HG02938 (cell line): ENCODE results near the gene CACNG3.
"Not testable (repeated sequence)": the region's sequence is repeated elsewhere in the genome, so short reads cannot be mapped to it uniquely, and the experiment has no call there.

Experiments
- ATAC-seq: cut with Tn5 transposase; IDR thresholded peaks from one replicate; pipeline ENCODE4 v1.9.1; 2021; ENCODE audit warnings: mild to moderate bottlenecking, moderate library complexity; ENCODE audit not compliant: unreplicated experiment

The CACNG3 gene

GRCh38 chr16:24328835-24329452, 72.8 kb downstream of the CACNG3 start:
- no peak for ATAC-seq

GRCh38 chr16:24332178-24332577, 76.0 kb downstream of the CACNG3 start:
- ATAC-seq: no peak

- no peak for ATAC-seq
Measured at GRCh38 chr16:24332582-24333090, 76.5 kb downstream of the CACNG3 start.

GRCh38 chr16:24336491-24336890, 80.4 kb downstream of the CACNG3 start:
- ATAC-seq: no peak

DNA sequence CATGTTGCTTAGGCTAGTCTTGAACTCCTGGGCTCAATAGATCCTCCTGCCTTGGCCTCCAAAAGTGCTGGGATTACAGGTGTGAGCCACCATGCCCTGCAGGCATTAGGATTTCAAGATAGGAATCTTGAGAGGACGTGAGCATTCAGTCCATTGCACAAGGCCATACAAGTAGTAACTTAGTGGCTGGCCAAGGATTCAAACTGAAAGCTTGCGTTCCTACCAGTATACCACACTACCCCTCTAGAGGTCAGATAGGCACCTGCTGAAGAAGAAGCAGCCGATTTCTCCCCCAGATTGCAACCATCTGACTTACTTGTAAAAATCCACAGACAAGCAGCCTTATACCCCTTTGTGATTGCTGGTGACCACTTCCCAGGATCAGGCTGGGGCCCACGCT, 80.9 kb downstream of the CACNG3 start:
- ATAC-seq: no peak

DNA sequence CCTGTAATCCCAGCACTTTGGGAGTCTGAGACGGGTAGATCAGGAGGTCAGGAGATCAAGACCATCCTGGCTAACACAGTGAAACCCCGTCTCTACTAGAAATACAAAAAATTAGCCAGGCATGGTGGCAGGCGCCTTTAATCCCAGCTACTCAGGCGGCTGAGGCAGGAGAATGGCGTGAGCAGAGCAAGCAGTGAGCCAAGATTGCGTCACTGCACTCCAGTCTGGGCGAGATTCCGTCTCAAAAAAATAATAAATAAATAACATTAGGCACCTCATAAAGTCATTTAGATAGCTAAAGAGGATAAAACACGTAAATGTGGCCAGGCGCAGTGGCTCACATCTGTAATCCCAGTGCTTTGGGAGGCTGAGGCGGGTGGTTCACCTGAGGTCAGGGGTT, 87.7 kb downstream of the CACNG3 start:
- ATAC-seq: not testable (repeated sequence)

- no peak for ATAC-seq
Measured at GRCh38 chr16:24344784-24345183, 88.6 kb downstream of the CACNG3 start.

DNA sequence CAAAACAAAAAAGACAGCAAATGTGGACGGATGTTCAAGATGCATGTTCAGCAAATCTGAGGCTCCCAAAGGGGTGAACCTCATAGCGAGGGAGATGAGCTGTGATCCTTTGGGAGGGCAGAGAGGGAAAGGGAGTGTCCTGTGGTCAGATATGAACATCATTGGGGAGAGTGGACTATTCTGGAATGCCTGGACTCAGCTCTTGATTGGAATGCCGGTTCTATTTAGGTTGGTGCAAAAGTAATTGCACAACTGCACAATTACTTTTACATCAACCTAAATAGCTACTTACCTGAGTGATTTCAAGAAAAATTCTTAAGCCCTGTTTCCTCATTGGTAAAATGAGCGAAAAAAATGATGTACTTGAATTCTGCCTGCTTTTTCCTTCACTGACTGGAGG, 89.6 kb downstream of the CACNG3 start:
- ATAC-seq: no peak

DNA sequence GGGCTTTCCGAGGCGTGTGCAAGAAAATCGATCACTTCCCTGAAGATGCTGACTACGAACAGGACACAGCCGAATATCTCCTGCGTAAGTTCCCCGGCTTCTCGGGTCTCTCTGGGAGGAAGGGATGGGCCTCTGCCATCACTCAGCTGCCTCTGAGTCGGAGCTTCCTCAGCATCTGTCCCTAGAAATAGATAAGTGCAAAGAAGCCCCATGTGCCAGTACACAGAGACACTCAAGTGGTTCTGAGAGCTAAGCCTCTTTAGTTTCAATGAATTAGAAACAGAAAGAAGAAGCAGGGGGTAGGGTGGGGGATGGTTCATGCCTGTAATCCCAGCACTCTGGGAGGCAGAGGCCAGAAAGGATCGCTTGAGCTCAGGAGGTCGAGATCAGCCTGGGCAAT, 90.6 kb downstream of the CACNG3 start:
- ATAC-seq: no peak

GRCh38 chr16:24347556-24347955, 91.4 kb downstream of the CACNG3 start:
- ATAC-seq: no peak

GRCh38 chr16:24348545-24349290, 92.6 kb downstream of the CACNG3 start:
- no peak for ATAC-seq

- no peak for ATAC-seq
Measured at GRCh38 chr16:24349320-24349719, 93.2 kb downstream of the CACNG3 start.

DNA sequence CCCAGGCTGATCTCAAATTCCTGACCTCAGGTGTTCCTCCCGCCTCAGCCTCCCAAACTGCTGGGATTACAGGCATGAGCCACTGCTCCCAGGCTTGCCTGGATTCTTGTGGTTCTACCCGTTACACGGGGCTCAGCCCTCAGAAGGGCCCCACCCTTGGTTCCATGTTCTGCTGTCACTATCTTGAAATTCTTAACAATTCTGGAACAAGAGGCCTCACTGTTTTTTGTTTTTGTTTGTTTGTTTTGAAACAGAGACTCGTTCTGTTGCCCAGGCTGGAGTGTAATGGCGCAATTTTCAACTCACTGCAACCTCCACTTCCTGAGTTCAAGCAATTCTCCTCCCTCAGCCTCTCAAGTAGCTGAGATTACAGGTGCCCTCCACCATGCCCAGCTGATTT, 96.6 kb downstream of the CACNG3 start:
- ATAC-seq: no peak

GRCh38 chr16:24353622-24354021, 97.5 kb downstream of the CACNG3 start:
- no peak for ATAC-seq

DNA sequence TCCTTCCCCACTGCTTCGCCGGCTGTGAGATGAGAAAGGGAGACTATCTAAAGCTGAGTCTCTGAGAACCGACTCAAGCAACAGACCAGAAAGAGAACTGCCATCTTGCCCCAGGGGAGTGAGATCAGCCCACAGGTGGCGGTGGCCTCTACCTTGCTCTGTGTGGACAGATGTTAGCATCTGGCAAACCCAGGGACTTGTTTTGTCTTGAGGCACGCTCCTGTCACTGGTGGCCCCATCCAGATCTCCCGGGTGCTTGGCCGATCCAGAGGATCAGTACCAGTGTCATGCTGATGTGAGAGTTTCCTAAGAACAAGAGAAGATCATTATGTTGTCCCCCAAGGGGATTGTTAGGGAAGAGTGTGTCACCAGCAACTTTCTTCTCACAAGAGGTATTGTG, 101.4 kb downstream of the CACNG3 start:
- ATAC-seq: no peak

- no peak for ATAC-seq
Measured at GRCh38 chr16:24358117-24358516, 102.0 kb downstream of the CACNG3 start.

DNA sequence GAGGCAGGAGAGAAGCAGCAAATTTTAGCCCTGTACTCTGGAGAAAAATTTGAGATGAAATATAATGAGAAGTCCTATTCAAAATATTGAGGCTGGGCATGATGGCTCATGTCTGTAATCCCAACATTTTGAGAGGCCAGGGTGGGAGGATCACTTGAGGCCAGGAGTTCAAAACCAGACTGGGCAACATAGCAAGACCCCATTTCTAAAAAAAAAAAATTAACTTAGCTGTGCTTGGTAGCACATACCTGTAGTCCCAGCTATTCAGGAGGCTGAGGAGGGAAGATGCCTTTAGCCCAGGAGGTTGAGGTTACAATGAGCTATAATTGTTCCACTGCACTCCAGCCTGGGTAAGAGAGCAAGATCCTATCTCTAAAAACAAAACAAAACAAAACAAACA, 103.4 kb downstream of the CACNG3 start:
- ATAC-seq: no peak

DNA sequence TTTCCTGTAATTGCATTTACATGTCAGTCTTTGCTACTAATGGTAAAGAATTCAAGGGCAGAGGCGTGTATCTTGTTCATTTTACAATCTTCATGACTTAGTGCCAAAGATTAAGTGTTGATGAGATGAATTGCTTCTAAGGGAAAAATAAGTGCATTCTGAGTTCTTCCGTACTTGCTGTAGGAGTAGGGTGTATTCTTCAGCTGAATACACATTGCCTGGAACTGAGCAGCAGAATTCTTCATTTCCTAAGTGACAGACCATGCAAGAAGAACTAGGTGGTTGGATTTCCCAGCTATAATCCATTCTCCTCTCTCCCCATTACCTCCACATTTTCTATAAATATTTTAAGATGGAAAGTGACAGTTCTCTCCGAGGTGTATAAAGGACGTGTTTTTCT, 104.8 kb downstream of the CACNG3 start:
- ATAC-seq: no peak

GRCh38 chr16:24364596-24364995, 108.5 kb downstream of the CACNG3 start:
- no peak for ATAC-seq

GRCh38 chr16:24367186-24367710, 111.1 kb downstream of the CACNG3 start:
- ATAC-seq: no peak

DNA sequence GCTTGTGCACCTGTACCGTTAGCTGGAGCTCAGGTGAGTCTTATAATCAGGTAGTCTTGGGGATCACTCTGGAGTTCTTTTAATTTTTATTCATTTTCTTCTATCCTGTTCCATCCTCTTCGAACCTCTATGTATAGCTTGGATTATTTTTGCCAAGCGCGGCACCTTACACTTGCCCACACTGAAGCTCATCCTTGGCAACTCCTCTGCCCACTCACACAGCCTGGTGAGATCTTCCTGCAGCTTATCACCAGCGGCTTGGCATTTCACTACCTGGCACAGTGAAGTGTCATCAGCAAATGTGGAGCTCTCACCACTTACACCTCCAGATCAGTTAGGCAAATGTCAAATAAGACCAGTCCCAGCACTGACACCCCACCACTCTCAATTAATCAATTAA, 116.7 kb downstream of the CACNG3 start:
- ATAC-seq: no peak

DNA sequence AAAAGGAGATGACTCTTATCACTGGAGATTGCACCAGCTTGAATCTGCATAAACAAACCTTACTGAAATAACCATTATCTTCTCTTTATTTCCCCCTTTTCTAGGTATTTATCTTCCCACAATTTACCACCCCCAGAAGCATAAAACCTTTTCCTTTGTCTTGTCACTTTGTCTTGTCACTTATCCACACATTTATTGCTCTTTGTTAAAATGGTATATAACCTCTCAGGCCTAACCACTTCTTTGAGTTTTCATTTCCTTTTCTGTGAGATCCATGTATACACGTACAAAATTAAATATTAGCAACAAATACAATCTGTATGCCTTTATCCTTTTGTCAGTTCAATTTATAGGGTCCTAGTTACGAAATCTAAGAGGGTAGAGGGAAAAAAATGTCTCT, 122.9 kb downstream of the CACNG3 start:
- ATAC-seq: no peak
